Activated naive CD8-positive, alpha-beta T cell treated with anti-CD3 and anti-CD28 coated beads, Interleukin-2, amount 50 U/mL, for 16 hours (primary cell): ENCODE data around the gene TMEM234.
"Not testable (repeated sequence)": the region's sequence is repeated elsewhere in the genome, so short reads cannot be mapped to it uniquely, and the experiment has no call there.

Experiments used
- DNase-seq: peaks from one replicate; pipeline ENCODE4 v3.0.0-alpha.2; 2020; ENCODE audit warnings: low read depth, low spot score

TMEM234 gene

DNA sequence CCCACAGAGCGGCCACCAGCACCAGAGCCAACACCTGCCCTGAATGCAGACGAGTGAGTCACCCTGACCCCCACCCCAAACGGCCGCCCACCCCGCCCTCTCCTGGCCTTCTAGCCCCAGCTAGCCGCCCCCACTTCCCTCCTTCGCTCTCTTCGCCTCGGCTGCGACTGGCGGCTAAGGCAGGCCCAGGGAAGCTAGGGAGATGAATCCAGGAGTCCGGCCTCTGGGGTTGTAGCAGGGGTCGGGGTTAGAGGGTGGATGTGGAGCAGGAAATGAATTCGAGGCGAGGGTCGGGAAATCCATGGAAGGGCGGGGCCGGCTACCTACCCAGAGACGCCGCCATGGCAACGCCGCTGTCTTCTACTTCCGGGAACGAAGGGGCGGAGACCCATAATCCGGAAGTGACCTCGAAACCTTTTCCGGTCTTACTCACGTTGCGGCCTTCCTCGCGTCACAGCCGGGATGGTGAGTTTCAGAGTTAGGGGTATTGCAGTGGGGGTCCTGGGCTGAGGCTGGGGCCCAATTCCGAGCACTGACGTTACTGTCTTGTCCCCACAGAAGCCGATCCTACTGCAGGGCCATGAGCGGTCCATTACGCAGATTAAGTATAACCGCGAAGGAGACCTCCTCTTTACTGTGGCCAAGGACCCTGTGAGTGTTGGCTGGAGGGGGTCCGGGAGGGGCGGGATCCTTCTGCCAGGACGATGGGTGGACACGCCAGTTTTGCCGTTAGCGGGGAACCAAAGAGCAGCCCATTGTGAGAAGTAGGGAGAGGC is at the start of gene TMEM234, which contains the start of gene EIF3I:
Gene TMEM234, minus strand, starts transcription at position 374 of the 776 bp plus-strand sequence. Its CDS starts 31 bp downstream, at position 343.
Gene EIF3I, plus strand, starts transcription at position 428 of the 776 bp plus-strand sequence. Its CDS starts 35 bp downstream, at position 463.
- peak; percentile 81 for DNase-seq

DNA sequence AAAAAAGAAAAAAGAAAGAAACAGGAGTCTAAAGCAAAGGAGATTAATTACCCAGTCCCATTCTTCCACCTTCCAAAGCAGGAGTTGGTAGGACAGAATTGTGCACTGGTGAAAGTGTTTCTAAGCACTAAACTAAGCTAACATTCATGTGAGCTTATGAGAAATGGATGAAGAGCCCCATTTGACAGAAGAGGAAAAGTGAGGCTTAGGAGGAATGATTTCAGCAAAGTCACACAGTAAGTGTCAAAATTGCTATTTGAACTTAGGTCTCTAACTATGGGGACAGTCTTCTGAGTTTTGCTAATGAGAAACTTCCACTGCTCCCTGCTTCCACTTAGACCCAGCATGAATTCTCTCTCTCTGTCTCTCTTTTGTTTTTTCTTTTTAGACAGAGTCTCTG is 47.6 kb upstream of the TMEM234 start:
- DNase-seq, result no peak

DNA sequence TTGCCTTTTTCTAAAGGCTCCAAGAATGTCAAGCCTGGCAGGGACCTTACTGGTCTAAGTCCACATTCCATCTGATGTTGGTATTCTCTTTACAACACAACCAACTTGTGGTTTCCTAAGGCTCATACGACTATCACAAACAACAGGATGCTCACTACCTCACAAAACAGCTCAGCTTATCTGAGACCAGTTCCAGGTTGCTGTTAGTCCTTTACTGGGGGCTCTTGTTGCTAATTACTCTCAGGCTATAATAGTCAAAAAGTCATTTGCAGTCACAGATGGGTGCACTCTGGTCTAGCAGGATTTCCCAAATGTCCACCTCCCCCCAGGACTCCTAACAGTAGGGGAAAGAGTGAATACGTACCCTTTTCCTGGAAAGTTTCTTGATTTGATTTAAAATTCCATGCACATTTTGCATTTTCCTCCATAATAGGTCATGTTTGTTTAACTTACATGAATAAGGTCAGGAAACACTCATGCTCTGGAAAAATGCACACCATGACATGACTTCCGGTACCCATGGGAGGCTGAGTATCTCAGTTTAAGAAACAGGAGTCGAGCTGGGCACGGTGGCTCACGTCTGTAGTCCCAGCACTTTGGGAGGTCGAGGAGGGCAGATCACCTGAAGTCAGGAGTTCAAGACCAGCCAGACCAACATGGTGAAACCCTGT is 44.9 kb upstream of the TMEM234 start:
- no peak for DNase-seq

DNA sequence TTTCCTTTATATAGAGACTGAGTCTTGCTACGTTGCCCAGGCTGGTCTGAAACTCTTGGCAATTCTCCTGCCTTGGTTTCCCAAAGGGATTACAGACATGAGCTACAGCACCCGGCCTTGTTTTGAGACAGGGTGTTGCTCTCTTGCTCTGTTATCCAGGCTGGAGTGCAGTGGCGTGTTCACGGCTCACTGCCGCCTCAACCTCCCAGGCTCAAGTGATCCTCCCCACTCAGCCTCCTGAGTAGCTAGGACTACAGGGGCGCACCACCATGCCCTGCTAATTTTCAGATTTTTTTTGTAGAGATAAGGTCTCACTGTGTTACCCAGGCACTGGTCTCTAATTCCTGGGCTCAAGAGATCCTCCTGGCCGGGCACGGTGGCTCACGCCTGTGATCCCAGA is 43.7 kb upstream of the TMEM234 start:
- DNase-seq, result no peak

DNA sequence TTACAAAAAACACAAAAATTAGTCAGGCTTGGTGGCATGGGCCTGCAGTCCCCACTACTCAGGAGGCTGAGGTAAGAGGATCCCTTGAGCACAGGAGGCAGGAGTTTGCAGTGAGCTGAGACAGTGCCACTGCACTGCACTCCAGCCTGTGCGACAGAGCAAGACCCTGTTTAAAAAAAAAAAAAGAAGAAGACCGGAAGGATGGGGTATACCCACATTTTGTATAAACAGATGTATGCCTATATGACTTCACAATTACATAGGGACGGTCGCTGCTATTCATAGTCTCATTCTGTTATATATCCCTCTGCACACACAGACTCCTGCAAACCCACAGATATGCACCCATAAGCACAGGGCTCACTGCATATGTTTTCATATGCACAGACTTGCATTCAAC is 41.6 kb upstream of the TMEM234 start:
- DNase-seq, result no peak

DNA sequence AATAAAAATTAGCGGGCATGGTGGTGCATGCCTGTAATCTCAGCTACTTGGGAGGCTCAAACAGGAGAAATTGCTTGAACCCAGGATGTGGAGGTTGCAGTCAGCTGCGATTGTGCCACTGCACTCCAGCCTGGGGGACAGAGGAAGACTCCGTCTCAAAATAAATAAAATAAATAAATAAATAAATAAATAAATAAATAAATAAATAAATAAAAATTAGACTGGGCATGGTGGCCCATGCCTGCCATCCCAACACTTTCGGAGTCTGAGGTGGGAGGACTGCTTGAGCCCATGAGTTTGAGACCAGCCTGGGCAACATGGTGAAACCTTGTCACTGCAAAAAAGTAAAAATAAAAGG is 41.1 kb upstream of the TMEM234 start:
- not testable (repeated sequence) for DNase-seq

DNA sequence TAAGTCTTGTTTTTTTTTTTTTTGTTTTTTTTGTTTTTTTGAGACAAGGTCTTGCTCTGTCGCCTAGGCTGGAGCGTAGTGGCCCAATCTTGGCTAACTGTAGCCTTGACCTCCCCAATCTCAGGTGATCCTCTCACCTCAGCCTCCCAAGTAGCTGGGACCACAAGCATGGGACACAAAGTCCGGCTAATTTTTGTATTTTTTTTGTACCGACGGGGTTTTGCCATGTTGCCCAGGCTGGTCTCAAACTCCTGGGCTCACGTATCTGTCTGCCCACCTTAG is 35.0 kb upstream of the TMEM234 start:
- no peak for DNase-seq

DNA sequence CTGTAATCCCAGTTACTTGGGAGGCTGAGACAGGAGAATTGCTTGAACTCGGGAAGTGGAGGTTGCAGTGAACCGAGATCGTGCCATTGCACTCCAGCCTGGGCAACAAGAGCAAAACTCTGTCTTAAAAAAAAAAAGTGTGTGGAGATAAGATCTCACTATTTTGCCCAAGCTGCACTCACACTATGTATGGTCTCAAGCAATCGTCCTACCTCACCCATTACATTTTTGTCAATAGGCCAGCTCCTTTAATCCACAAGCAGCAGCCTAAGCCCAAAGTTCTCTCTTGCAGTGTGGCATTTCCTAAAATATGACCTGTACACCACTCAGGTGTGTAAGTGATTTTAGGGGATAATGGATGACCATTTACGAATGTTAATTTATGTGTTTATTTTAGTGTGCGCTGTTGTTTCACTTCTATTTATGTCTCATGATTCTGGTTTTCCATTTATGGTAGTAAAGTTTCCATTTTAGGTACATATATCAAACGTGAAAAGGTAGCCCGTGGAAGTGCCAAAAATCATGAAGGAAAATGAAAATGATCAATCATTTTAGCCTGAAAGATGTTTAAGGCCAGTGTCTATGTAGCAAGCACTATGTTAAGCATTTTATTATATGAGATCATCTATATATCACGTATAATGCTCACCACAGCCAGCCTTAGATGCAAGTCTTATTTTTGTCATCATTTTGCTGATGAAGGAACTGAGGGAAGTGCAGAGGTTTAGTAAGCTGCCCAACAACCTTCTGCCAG is 34.5 kb upstream of the TMEM234 start:
- no peak for DNase-seq

DNA sequence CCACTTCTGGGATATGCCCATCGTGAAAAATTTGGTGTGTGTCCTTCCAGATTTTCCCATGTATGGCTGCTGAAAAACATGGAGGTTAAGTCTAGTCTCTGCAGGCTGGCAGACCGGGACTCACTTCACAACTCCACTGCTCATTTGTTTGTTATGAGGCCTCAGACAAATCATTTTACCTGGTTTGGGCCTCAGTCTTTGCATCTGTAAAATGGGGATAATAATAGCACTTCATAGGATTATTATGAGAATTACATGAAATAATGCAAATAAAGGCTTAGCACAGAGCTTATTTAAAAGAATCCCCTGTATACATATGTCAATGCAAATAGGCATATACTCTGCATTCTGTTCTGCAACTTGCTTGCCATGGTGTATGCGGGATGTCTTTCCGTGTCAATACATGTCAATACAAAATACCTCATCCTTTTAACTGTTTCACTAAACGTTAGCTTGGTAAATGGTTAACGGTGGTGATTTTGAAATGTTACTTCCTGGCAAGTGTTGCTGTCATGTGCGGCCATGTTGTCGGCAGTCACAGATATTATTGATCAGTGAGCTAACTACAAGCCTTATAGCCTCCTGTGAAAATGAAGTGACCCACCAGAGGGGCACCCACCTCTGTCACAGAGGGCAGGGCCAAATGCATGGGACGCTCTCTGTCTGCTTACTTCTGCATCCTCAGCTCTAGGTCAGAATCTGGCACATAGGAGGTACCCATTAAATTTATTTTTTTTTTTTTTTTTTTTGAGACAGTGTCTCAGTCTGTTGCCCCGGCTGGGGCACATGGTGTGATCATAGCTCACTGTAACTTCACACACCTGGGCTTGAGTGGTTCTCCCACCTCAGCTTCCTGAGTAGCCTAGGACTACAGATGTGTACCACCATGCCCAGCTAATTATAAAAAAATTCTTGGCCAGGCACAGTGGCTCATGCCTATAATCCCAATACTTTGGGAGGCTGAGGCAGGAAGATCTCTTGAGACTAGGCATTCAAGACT is 33.2 kb upstream of the TMEM234 start:
- no peak for DNase-seq

DNA sequence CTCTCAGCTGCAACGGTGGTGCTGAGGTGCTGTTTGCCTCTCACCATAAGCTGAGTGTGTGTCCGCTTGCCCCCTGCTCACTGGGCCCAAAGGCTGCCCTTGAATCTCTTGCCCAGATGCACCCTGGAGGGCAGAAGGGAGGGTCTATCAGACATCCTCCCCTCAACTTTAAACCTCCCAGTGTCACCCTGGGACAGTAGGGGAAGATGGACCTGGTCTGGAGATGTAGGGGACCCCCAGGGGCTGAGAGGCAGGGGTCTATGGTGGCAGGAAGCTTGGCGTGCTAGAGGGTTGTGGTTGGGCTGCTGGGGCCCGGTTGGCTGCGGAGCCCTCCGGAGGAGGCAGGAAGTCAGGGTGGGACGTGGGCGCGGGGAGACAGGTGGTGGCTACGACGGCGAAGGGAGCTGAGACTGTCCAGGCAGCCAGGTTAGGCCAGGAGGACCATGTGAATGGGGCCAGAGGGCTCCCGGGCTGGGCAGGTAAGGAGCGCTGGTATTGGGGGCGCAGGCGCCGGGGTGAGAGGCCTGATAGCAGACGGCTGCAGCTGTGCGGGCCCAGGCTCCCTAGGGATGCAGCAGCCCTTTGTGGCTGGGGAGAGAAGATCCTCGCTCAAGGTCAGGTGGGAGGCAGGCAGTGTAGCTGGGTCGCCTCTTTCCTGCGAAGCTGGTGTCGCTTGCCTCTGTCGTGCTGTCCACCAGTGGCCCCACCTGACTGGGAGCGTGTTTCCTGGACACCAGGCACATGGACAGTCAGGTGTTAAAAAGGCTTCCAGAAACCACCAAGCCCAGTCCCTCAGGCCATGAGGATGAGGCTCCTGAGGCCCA is 29.0 kb upstream of the TMEM234 start, which contains the start of gene LCK:
Gene LCK, plus strand, starts transcription at position 373 of the 824 bp plus-strand sequence. CDS start 23,065 bp downstream, outside the sequence.
- DNase-seq, result peak; percentile 54

DNA sequence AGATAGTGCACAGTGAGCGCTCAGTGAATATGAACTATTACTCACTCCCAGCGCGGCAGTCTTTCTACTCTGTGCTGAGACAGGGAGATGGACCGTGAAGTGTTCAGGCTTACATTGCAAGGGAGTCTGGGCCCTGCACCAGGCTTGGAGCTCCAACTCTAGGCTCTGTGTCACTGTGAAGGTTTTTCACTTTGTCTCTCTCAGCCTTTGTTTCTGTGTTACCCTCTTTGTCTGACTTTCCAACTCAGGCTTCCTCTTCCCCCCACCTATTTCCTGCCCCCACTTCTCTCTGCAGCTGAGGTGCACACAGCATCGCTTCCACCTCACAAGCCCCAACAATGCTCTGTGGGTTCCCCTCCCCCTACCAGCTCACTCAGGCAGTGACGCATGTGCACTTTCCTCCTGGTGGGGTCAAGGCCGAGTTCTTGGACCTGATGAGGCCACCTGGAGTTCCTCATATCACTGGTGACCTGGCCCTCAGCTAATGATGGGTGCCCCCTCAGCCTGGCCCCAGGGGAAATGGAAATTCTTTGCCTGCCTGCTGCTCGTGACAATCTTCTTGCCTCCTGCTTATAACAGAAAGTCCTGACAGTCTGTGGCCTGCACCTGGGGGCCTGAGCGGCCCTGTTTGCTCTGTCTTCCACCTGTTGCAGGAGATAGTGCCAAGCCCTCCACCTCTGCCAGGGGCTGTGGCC is 27.8 kb upstream of the TMEM234 start:
- DNase-seq, result peak; percentile 43

DNA sequence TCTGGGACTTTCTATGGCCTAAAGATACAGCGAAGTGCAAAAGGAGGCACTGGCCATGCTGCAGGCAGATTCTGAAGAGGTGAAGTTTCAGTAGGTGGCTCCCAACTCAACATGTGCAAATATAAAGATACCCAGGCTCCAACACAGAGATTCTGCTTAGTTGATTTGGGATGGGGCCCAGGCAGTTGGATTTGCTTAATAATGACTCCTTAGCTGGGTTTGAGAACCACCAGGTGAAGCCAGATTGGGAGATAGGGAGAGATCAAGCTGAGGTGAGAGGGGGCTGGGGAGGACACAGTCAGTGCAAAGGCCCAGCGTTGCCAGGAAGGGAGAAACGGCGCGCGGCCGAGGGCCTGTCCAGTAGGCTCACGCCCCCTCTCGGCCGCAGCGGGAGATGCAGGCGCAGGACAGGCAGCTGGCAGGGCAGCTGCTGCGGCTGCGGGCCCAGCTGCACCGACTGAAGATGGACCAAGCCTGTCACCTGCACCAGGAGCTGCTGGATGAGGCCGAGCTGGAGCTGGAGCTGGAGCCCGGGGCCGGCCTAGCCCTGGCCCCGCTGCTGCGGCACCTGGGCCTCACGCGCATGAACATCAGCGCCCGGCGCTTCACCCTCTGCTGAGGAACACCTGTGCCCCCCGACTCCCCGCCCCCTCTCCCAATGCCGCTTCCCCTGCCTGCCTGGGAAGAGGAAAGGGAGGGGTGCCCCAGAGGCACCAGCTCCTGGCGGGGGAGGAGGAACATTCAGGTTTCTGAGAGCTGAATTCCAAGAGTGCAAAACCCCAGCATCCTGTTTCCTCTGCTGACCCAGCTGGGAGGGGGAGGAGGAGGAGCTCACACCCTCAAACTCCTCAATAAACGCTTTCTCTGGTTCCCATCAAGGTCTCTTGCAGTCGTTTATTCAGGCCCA is 26.1 kb upstream of the TMEM234 start:
- DNase-seq, result peak; percentile 37

DNA sequence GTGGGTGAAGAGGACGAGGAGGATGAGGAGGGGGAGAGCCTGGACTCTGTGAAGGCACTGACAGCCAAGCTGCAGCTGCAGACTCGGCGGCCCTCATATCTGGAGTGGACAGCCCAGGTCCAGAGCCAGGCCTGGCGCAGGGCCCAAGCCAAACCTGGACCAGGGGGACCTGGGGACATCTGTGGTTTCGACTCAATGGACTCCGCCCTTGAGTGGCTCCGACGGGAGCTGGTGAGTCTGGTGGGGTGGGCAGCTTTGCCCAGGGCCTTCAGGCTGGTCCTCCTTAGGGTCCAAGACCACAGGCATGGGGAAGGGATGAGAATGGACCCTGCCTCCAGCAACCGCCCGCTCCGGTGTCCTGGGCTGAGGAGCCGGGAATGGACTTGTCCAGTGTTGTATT is 25.3 kb upstream of the TMEM234 start:
- DNase-seq, result no peak

DNA sequence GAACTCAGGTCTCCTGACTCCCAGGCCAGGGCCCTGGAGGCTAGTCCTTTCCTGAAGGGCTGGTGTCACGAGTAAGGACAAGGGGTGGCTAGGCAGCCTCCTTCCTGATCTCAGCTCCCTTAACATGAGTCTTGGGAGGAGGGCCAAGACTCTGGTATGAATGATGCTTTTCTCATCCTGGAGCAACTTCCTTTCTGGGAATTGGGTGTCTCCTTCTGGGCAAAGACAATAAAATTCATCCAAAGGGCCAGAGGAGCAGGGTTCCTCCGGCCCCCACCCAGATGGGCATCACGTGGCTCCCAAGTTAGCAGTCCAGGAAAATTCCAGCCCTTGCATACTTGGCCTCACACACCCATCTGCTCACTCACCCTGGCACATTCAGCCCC is 24.7 kb upstream of the TMEM234 start, which contains the start of gene FAM167B:
Gene FAM167B, plus strand, starts transcription at position 335 of the 386 bp plus-strand sequence. CDS start 200 bp downstream, outside the sequence.
- no peak for DNase-seq

DNA sequence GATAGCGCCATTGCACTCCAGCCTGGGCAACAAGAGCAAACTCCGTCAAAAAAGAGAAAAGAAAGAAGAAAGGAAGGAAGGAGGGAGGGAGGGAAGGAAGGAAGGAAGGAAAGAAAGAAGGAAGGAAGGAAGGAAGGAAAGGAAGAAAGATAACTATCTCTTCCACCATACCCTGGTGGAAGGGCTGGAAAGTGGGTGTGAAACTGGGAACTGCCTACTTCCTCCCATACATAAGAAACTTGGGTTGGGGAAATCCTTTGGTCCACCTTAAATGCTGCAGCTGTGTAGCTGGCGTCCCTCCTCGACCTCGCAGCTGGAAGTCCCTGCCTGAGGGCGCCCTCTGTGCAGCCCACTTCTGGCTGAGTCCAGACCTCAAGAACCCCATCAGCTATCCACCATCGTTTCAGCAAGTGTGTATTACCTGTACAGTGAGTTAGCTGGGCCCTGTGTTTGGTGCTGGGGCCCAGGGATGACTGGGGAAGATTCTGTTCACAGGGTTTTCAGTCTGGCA is 20.2 kb upstream of the TMEM234 start:
- DNase-seq, result no peak

DNA sequence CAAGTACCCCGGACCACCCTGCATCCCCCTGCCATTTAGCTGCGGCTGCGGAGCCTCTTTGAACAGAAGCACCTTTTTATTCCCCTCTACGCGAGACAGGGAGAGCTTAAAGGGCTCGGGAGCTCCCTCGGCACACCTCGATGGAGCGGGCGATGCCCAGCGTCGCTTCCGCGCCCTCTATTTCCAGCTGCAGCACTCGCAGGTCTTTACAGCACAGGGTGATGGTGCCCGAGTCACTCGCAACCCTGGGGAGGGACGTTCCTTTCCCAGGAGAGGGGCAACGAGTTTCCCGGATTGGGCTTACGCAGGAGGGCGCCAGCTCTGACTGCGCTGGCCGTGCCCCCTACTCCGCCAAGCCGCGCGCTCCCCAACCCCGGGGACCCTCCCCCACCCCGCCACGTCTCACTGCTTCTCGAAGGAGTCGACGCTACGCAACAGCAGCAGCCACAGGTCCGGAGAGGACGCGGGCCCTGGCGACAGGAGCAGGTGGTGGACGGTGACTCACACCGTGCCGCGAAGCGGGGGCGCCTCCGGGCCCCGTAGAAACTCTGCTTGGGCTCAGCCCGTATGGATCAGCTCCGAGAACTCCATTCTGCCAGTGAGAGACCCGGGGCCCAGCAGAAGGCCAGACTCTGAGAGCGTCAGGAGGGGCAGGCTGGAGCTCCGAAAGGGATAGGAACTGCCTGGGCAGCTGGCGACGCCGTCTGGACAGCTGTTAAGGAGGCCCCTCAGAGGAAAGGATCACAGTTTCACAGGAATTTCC is 19.0 kb upstream of the TMEM234 start:
- DNase-seq, result no peak

DNA sequence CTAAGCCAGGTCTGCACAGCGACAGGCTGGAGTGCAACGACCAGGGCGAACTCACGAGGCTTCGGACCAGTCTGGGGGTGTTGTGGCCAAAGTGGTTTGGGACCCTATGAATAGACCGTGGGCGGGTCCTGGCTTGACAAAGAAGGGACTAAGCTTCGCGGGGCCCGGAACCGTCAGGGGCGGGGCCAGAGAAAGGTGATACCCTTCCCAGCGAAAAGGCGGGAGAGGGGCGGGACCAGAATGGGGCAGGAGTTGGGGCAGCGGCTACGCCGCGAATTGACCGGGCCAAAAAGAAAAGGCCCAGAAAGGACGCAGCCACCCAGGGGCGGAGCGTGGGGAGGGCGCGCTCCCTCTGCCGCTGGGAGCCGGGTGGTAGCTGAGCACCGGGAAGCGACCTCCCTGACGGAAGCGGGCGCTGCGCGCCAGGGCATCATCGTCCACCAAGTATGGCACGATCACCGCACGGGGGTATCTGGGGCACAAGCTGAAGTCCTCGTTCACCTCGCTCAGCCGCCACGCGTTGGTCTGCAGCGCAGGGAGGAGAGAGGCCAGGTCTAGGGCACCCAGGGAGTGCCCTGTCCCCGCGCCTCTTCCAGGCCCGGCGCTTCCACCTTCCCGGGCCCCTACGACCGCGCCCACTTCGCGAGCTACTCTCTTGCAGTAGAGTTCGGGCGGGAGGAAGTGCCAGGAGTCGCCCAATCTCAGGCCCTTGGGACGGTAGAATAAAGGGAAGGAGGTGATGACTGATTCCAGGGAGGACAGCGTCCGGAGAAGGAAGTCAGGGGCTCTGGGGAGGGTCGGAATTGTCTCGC is 18.2 kb upstream of the TMEM234 start:
- DNase-seq, result no peak
